GM21717 (cell line): ENCODE measurements around the gene STK32B.

Source experiments
- ATAC-seq: cut with Tn5 transposase; IDR thresholded peaks from one replicate; pipeline ENCODE4 v1.9.1; 2021; ENCODE audit warnings: mild to moderate bottlenecking, moderate library complexity; ENCODE audit not compliant: unreplicated experiment

The STK32B gene

DNA sequence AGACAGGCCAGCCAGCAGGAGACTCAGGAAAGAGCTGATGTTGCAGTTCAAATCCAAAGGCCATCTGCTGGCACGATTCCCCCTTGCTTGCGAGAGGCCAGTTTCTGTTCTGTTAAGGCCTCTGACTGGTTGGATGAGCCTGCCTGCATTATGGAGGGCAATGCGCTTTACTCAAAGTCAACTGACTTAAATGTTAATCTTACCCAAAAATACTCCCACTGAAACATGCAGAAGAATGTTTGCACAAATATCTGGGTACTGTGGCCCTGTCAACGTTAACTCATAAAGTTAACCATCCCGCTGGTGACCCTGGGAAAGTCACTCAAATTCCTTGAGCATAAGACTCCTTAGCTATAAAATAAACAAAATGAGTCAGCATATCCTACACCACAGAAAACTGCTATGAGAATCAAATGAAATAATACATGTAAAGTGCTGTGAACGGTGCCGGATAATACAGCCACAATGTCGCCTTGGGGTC is 330.7 kb downstream of the STK32B start:
- no peak for ATAC-seq

DNA sequence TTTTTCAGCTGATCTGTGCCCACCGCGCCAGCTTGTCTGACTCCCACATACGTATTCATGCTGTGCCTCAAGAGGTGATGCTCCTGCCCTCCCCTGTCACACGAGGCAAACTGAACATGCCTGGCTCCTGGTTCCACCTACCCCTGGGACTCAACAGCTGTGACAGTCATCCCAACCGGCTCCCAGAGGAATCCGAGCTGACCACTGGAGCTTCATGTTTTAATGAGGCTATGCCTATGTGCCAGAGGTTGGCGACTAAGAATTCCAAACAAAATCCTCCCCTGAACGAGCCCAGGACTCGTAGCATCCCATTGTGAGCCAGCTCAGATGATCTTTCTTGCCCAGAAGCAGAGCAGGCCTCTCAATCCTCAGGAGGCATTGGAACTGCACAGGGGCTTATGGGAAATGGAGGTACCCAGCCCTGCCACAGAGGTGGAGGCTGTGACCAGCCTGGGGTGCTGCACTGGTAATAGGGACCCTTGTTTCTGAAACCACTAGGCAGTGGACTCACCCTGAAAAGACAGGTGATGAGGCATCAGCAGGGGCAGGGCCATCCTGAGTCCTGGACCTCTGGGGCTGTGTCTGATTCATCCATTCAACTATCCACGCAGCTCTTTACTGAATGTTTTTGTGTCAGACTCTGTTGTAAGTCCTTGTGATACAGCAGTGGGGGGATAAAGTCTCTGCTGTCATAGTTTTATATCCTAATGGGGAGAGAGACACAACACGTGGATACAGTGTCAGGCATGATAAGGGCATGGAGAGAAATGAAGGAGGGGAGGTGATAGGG is 332.1 kb downstream of the STK32B start:
- ATAC-seq, result no peak

DNA sequence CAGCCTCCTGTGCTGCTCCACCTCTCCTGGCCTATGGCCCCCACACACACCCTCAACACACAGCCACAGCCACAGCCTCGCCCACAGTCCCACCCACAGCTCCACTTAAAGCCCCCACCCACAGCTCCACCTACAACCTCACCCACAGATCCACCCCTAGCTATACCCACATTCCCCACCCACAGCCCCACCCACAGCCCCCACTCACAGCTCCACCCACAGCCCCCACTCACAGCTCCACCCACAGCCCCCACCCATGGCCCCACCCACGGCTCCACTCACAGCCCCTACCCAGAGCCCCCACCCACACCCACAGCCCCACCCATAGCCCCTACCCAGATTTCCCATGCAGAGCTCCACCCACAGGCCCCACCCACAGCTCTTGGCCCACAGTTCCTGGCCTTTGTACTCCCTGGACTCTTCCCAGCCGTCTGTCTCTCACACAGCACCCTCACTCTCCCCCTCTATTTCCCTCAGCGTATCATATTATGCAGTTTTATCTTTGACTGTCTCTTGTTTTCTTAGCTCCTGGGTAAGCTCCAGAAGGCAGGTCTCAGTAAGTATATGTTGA is 334.5 kb downstream of the STK32B start:
- no peak for ATAC-seq

DNA sequence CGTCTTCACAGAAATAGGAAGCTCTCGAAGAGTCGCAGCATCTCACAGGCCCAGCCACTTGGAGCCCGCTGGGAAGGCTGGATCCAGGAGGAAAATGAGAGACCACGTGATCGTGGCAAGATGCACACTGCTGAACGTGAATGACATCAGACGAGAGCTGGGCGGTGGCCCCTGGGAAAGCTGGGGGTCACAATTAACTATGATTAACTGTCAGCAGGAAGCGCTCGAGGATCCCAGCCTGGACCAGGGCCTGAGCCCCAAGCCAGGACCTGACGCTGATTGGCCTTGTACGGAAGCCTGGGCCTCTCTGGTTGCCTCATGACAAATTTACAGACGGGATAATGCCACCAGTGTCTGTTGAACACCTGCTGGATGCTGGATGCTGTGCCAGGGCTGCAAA is 335.6 kb downstream of the STK32B start:
- ATAC-seq, result no peak

GRCh38 chr4:5387457-5387856 is 336.2 kb downstream of the STK32B start:
- ATAC-seq, result no peak

DNA sequence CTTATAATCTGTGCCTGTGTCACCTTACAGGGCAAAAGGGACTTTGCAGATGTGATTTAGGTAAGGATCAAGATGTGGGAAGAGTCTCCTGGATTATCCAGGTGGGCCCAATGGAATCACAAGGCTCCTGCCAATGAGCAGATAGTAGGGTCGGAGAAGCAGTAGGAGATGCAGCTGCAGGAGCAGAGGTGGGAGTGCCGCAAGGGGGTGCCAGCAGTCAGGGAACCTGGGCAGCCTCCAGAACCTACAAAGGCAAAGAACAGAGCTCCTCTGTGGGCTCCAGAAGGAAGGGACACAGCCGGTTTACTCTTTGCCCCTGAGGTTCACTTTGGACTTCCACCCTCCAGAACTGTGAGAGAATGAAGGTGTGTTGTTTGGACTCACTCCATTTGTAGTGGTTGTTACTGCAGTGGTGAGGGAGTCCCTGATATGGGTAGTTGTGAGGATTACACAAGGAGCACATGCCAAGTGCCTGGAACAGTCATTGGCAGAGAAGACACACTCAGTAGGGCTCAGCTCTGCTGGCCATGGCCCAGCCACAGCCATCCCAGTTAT is 338.6 kb downstream of the STK32B start:
- ATAC-seq, result no peak

GRCh38 chr4:5391492-5391891 is 340.2 kb downstream of the STK32B start:
- no peak for ATAC-seq

DNA sequence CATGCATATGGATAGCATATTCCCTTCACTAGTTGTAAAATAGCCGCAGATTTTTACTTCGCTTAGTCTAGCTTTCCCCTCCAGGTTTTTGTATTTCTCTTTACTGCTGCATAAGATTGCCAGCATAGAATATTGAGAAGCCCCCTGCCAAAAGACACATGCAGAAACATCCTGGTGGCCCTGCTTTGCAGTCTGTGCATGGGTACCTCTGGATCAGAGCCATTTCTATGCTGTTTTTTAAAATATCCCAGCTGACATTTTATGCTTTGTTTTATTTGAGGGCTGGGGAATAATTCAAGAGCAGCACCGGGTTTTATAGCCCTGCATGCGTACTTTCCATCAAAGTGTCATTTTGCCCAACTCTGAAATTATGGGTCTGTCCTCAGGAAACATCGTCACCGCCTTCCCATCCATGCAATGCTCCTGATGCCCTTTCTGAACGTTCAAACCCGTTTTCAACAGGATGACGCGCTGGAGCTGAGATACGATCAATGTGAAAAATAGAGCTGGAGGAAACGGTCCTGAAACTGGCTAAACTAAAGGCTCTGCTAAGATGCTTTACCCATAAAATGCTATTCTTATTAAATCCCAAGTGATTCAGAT is 342.7 kb downstream of the STK32B start:
- no peak for ATAC-seq

DNA sequence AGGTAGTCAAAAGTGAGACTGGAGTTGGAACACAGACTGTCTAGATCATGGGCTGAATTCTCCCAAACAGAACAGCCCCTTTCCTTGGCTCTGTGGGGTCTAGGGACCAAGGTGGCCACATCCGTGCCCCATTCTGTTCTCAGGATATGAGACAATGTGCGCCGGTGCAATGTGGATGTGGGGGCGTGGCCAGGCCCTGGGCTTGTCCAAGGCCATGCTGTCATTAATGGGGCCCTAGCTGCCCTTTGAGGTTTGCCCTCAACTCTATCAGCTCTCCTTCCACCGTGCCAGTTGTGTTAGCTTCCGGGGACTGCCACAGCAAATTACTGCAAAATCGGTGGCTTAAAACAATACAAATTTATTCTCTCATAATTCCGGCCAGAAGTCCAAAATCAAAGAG is 344.5 kb downstream of the STK32B start:
- ATAC-seq, result no peak

DNA sequence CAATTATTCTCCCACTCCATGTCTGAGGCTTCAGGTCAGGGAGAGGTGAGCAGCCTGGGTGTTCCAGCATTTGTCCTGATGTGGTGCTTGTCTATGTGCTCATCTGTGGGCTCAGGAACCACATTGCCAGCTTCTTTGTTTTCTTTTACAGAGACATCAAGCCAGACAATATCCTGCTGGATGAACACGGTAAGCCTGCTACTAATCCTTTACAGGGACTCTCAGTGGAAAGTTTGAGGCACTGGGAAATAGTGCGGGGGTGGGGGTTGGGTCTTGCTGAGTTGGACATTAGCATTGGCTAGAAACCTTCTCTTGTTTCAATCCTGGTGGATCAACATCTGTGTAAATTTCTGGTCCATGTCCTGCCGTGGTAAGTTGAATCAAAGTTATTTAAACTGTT is 346.8 kb downstream of the STK32B start:
- no peak for ATAC-seq

GRCh38 chr4:5399124-5399523 is 347.8 kb downstream of the STK32B start:
- no peak for ATAC-seq

DNA sequence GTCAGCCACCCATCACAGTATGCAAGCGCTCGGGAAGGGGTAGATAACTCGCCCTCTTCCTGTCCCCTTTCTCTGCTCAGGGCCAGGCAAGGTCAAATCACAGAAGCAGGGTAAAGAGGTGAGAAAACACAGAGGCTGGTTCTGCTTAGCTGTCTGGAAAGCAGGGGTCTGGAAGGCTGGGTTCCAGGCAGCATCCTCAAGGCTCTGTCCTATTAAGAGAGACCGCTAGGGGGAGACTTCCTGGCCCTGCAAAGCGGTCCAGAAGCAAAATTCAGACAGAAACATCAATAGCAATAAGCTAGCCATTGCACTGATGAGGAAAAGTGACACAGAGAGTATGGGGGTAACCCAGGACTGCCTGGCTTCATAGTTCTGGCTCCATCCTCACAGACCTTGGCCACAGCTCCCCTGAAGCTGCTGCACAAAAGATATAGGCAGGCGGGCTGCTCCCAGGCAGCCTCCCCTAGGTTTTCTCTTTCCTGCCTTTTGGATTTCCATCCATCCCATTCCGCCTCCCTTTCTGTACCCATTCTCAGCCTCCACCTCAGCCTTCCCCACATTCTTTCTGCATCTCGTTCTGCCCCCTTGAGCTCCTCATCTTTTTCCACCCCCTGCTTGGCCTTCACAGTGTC is 348.6 kb downstream of the STK32B start:
- ATAC-seq, result no peak

DNA sequence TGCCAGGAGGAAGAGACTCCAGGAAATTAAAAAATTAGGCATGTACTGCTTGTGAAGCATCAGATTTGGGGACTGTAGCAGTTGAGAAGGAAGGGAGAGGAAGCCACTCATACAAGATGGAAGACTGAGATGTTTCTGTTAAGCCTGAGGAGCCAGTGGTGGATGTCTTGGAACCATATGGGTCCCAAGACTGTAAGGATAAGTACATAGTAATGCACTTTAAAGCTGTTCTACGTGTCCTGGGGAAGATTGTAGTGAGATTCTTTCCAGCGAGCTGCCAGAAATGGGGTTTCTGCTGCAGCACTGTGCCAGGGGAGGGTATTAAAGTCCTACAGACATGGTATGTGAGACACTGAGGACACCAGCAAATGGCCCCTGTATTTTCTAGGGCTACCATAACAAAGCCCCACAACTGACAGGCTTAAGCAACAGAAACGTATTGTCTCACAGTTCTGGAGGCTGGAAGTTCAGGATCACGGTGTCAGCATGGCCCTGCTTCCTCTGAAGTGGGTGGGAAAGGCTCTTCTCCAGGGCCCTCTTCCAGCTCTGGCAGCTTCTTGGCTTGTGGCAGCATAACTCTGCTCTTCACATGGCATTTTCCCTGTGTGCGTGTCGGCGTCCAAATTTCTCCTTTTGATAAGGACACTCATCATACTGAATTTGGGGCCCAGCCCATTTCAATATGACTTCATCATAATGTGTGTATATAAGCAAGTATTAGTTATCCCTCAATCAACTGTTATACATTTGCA is 352.6 kb downstream of the STK32B start:
- ATAC-seq, result no peak

DNA sequence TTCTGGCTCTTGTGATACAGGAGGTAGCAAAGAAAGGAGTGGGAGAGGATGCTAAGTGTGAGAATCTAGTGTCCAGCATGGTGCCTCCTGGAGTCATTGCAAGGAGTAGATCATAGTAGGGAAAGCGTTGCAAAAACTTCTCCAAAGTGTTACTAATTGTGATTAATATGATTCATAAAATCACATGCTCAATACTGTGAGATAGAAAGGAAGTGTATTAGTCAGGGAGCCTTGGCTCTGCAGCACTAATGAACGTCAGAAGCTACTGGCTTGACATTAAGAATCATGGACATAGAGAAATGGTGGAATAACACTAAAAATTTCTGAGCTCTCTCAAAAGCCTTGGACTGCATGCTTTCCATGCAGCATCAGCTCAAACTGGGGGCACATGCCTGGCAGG is 358.0 kb downstream of the STK32B start:
- no peak for ATAC-seq

DNA sequence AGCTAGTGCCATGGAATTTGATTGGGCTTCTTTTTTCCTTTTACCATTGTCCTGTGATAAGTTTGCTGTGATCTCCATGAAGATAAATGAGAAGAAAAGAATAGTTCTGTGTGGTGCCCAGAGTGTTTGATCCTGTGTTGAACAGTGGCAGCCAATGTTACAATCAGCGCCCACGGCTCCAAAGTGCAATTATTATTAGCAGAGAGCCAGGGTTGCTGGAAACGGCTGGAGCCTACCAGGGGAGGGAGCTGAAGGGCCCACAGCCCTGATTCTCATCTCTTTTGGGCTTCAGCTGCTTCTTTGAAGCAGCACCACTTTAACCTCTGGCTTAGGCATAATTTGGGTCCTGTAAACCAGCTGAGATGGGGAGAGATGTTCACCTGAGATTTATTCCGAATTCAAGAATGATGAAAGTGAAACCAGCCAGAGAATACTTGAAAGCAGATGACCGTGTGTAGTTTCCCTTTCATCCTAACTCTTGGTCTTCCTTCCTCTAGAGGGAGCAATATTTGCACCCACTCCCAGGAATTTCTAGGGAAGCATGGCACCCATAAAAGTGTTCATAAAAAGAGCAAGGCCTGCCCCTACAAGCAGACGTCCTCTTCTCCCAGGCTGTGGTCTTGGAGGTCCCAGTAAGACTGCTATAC is 358.8 kb downstream of the STK32B start:
- ATAC-seq, result no peak

GRCh38 chr4:5412296-5412695 is 361.0 kb downstream of the STK32B start:
- no peak for ATAC-seq

DNA sequence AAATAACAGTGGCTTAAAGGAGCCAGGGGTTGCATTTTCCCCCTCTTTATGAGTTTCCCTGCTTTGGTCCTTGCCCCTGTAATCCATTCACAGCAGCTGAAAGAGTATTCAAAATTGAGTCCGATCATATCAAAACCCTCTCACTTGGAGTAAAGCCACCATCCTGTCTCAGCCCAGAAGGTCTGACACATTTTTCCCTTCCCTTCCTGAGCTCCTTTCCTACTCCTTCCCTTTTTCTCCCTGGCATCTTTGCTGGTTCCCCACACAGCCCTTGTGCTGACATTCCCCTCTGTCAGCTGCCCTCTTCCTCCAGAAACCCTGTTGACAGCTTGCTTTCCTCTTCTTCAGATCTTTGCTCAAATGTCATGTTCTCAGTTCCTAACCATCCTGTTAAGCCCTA is 361.5 kb downstream of the STK32B start:
- no peak for ATAC-seq

- no peak for ATAC-seq
Measured at GRCh38 chr4:5416637-5417036, 365.4 kb downstream of the STK32B start.

- no peak for ATAC-seq
Measured at GRCh38 chr4:5420266-5420665, 369.0 kb downstream of the STK32B start.

DNA sequence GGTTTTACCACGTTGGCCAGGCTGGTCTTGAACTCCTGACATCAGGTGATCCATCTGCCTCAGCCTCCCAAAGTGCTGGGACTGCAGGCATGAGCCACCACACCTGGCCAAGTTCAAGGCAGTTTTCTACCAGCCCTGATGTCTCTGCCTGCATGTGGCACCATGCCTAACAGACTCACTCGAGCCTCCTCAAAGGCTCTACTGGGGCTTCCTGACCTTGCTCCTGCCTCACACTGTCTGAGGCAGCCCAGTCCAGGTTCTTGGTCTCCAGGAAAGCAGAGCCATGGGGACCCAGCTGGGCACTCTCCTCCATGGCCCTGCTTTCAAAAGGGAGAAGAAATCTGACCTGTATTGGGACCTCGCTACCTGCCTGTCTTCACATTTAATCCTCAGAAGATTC is 370.1 kb downstream of the STK32B start:
- ATAC-seq, result no peak
